HG03442 (cell line): ENCODE data around the gene WFDC1.

ENCODE experiments used
- ATAC-seq: cut with Tn5 transposase; IDR thresholded peaks from one replicate; pipeline ENCODE4 v1.9.1; 2021; ENCODE audit warnings: mild to moderate bottlenecking, moderate library complexity; ENCODE audit not compliant: unreplicated experiment

The WFDC1 gene

GRCh38 chr16:84294531-84295142, at the start of gene WFDC1:
WFDC1 (plus strand) TSS chr16:84294878; CDS start chr16:84294972, 94 bp downstream.
- no peak for ATAC-seq

- no peak for ATAC-seq
Measured at GRCh38 chr16:84245956-84246678, 48.6 kb upstream of the WFDC1 start.

GRCh38 chr16:84246679-84247077, 48.0 kb upstream of the WFDC1 start:
- no peak for ATAC-seq

DNA sequence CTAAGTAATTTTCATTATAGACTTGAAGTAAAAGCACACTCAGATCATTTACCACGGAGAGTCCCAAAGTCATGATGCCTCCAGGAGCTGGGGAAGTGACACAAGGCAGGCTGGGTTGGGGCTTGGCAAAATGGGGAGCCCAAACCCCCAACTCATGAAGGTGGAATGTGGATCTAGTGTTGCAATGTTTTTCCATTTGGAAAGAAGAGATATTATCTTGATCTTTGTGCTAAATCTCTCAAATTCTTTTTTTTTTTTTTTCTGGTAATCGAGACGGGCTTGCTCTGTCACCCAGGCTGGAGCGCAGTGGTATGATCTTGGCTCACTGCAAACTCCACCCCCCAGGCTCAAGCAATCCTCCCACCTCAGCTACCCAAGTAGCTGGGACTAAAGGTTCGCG, 47.3 kb upstream of the WFDC1 start:
- ATAC-seq: no peak

- no peak for ATAC-seq
Measured at GRCh38 chr16:84247844-84248243, 46.8 kb upstream of the WFDC1 start.

GRCh38 chr16:84252184-84252583, 42.5 kb upstream of the WFDC1 start:
- no peak for ATAC-seq

DNA sequence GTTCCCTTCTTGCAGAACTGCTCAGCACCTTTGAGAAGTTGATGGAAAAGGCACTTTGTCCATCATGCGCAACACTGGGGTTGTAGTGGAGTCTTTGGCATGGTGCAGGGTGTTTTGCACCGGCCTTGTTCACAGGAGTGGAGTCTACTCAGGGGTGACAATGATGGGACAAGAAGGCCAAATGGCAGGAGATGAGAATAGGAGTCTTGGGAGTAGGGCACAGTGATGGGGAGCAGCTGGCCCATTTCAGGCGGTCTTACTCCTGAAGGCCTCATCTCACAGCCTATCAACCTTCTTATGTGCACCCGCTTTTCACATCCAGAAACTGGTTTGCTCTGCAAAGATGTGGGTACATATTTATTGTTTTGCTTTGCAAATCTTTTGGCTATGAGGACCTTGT, 41.5 kb upstream of the WFDC1 start:
- no peak for ATAC-seq

DNA sequence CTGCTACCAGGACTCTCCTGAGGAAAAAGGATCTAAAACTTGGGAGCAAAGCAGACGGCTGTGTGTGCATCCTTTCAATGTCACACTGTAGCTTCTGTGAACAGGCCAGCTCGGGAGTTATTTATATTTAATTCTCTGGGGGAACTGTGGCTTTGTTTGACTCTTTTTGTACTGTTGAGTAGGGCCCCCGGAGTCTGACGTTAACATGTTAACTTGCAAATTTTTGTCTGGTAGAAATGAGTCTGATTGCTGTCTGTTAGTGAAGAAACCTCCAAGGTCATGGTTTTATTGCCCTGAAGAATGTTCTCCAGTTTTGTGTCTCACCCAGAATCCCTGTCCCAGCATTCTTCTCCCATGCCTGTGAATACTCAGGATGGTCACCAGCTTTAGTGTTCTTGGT, 40.6 kb upstream of the WFDC1 start:
- no peak for ATAC-seq

GRCh38 chr16:84255050-84255810, 39.4 kb upstream of the WFDC1 start:
- ATAC-seq: no peak

DNA sequence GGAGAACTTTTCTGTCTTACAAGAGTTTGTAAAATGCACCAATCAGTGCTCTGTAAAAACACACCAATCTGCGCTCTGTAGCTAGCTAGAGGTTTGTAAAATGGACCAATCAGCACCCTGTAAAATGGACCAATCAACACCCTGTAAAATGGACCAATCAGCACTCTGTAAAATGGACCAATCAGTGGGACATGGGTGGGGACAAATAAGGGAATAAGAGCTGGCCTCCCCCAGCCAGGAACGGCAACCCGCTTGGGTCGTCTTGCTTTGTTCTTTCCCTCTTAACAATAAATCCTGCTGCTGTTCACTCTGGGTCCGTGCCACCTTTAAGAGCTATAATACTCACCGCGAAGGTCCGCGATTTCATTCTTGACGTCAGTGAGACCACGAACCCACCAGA, 36.4 kb upstream of the WFDC1 start:
- no peak for ATAC-seq

- no peak for ATAC-seq
Measured at GRCh38 chr16:84259691-84260090, 35.0 kb upstream of the WFDC1 start.

GRCh38 chr16:84260766-84261554, 33.7 kb upstream of the WFDC1 start:
- ATAC-seq: no peak

DNA sequence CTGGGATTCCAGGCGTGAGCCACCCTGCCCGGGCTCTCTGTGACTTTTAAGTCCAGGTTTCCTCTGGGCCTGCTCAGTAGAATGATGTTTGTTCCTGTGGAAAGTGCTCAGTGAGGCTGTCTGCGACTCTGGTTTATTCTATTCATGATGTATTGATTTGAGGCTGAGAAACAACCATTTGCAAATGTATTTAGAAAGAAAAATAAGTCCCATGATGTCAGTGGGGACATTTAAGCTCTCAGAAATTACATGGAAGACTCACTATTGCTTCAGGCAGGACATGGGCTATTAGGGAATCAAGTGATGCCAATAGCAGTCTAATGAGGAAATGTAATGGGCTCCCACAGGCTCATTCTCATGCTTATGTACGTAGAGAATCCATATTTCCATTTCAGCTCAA, 32.6 kb upstream of the WFDC1 start:
- ATAC-seq: no peak

GRCh38 chr16:84262939-84263338, 31.7 kb upstream of the WFDC1 start:
- no peak for ATAC-seq

DNA sequence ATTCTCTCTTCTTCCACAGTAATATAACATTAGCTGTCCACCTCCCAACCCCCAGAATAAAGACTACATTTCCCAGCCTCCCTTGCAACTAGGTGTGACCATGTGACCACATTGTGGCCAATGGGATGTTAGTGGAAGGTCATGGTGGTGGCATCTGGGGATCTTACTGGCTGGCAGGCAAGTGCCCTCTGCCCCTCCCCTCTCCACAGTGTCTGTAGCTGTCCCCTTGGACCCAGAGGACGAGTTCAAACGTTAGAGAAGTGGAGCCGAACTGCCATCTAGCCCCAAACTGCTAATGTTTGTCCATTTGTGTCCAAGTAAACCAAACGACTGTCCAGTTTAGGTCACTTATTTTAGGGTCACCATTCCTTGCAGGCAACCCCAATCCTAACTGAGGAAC, 28.2 kb upstream of the WFDC1 start:
- no peak for ATAC-seq

DNA sequence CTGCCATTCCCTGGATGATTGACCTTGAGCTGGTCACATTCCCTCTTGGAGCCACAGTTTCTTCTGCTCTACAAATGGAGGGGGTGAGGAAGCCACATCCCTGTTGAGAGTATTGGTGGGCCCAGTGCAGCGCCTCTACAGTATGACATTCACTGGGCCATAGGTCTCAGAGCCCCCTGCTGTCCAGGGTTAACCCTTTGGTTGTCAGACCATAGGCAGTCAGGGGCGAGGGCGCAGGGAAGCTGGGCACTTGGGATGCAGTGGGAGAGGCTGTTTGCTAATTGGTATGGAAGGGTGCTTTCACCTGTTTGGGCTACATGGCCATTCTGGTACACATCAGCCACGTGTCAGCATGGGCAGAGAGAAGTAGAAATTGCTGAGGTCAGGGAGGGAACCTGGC, 27.3 kb upstream of the WFDC1 start:
- ATAC-seq: no peak

- no peak for ATAC-seq
Measured at GRCh38 chr16:84268291-84269040, 26.2 kb upstream of the WFDC1 start.

GRCh38 chr16:84270071-84270470, 24.6 kb upstream of the WFDC1 start:
- no peak for ATAC-seq

DNA sequence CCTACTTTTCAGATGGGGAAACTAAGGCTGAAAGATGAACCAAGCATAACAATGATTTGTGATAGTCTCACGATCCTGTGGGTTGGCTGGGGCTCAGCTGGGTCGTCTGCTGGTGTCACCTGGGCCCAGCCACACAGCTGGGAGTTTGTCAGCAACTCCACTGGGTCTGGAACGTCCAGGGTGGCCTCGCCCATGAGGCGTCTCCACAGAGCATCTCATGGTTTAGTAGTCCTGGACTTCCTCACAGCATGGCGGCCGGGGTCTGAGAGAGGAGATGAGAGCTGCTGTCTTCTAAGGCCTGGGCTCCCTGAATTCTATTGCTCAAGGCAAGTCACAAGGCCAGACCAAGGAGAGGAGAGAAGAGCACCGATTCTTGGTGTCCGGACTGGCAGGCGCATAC, 24.1 kb upstream of the WFDC1 start:
- ATAC-seq: no peak

DNA sequence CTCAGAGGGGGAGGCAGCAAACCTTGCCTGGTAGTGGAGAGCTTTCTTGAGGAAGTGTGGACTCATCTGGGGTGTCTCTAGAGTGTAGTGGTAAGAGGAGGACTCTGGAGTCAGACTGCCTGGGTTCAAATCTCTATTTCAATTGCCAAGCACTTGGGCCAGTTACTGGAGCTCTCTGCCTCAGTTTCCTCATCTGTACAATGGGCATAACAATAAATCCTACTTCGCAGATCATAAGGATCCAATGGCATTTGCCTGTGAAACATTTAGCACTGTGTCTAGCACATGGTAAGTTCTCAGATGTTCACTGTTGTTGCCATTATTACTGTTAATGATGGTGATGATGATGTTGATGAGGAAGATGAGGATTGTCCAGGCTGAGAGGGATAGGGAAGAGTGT, 23.6 kb upstream of the WFDC1 start:
- no peak for ATAC-seq

DNA sequence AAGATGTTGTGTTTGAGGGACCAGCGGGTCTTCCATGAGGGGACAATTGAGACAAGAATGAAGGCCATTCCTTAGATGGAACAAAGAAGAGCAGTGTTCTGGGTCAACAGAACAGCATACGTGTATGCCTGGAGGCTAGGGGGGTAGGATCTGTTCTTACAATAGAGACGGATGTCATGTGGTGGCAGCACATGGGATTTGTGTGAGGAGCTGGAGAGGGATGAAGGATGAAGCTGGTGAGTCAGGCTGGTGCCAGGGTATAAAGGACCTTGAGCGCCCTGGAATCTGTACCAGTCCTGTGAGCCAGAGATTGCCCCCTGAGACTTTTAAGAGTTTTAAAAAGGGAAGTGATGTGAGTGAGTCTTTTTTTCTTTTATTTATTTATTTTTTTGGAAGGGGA, 22.8 kb upstream of the WFDC1 start:
- ATAC-seq: no peak
